Activated T-cell treated with anti-CD3 and anti-CD28 coated beads, Interleukin-2, amount 50 U/mL, for 4 hours (primary cell): ENCODE results near the gene MTMR3. TPM values are rescaled to one million over a fixed set of nuclear protein-coding genes. Genes with fewer than 3 reads are reported as not detected.

Source experiments
- total RNA-seq, 3 donors: library from RNA; stranded (reverse); gene quantifications; one replicate each; pipeline ENCODE4 v1.2.1, GENCODE V29; 2021

The MTMR3 gene
- total RNA-seq, 3 donors from 2014 or later, result 15.2 to 19.8 (median 15.8) TPM

Other genes with a start within 250 kb of the MTMR3 start
- gene CABP7, start 163.2 kb upstream of the MTMR3 start, total RNA-seq, result under 1 TPM; 0.11 to 0.20 (median 0.13) TPM
- 10 to 100 TPM; 23.9 to 27.8 (median 26.5) TPM for gene ZMAT5, start 116.2 kb upstream of the MTMR3 start, total RNA-seq
- gene UQCR10, start 115.8 kb upstream of the MTMR3 start, total RNA-seq, result 100 to 1,000 TPM in 1 of 3 donors, 10 to 100 TPM in 2; 90.9 to 103 (median 91.1) TPM
- gene ASCC2, start 44.9 kb upstream of the MTMR3 start, total RNA-seq, result 10 to 100 TPM; 83.5 to 95.7 (median 84.9) TPM
- not detected for gene HORMAD2, start 197.3 kb downstream of the MTMR3 start, total RNA-seq